Upper lobe of right lung (tissue), 1 donor: ENCODE data around the gene VENTX. TPM values are rescaled to one million over a fixed set of nuclear protein-coding genes. Genes with fewer than 3 reads are reported as not detected.

Experiments used
- ATAC-seq: fragments of 200-7000 bp; cut with Tn5 transposase; one replicate; pipeline ENCODE4 v1.9.1; 2020; ENCODE audit warnings: mild to moderate bottlenecking, moderate library complexity
- DNase-seq: peaks from one replicate; pipeline ENCODE4 v3.0.0-alpha.2; 2020
- H3K27ac ChIP-seq: fragments of 200-600 bp; one replicate; pipeline ENCODE4 v1.8.0; 2022
- H3K27me3 ChIP-seq: fragments of 200-600 bp; one replicate; pipeline ENCODE4 v1.8.0; 2022; ENCODE audit warnings: mild to moderate bottlenecking
- H3K36me3 ChIP-seq: fragments of 200-600 bp; one replicate; pipeline ENCODE4 v1.8.0; 2022
- H3K4me1 ChIP-seq: fragments of 200-600 bp; one replicate; pipeline ENCODE4 v1.8.0; 2022
- H3K4me3 ChIP-seq: fragments of 200-600 bp; one replicate; pipeline ENCODE4 v1.8.0; 2022; ENCODE audit warnings: mild to moderate bottlenecking
- H3K9me3 ChIP-seq: fragments of 200-600 bp; one replicate; pipeline ENCODE4 v1.8.0; 2022
- CTCF ChIP-seq: fragments of 200-600 bp; IDR thresholded peaks from one replicate; pipeline ENCODE4 v1.8.0; 2022; ENCODE audit warnings: antibody characterized with exemption
- intact Hi-C: fragments of 100-400 bp; cut with DNase I; formaldehyde crosslinking; loops from one replicate; pipeline ENCODE4 v1.11.0; 2022
- total RNA-seq: library from RNA; stranded (reverse); fragmentation: NEBNext Ultra II Directional; extraction: Animal tissue kit (Norgen Biotek cat#: 25700); gene quantifications from one replicate; pipeline ENCODE4 v1.2.1, GENCODE V29; 2021
- donor health status: DM: no; HTN: yes; CAD: no; lungs with severe emphysema.

Gene VENTX
- total RNA-seq, 1 donor from 2014 or later: 3.4 TPM

- intact Hi-C loops: no loop called here
- no peaks in the 10 kb centered on the region for H3K36me3 ChIP-seq
- peaks cover 40% of the 10 kb centered on the region for H3K27me3 ChIP-seq
- no peaks in the 10 kb centered on the region for H3K9me3 ChIP-seq
- DNase-seq (no peak), ATAC-seq (peak; percentile 5)
- no peak overlapping the region for H3K4me3 ChIP-seq
- no peaks in the 10 kb centered on the region for H3K4me1 ChIP-seq
- TF ChIP-seq CTCF: no peak
- no peak overlapping the region for H3K27ac ChIP-seq
Observed at GRCh38 chr10:133226251-133226808, 11.3 kb upstream of the VENTX start.

- intact Hi-C loops: no loop called here
- no peak for DNase-seq
- Histone ChIP-seq H3K4me1 (no peaks in the 10 kb centered on the region), H3K27ac (no peak overlapping the region), H3K9me3 (no peaks in the 10 kb centered on the region), H3K4me3 (no peak overlapping the region), H3K36me3 (no peaks in the 10 kb centered on the region), H3K27me3 (peaks cover 49% of the 10 kb centered on the region)
- ATAC-seq: no peak
- no peak for TF ChIP-seq CTCF
Observed at GRCh38 chr10:133227256-133227655, 10.4 kb upstream of the VENTX start.

DNA sequence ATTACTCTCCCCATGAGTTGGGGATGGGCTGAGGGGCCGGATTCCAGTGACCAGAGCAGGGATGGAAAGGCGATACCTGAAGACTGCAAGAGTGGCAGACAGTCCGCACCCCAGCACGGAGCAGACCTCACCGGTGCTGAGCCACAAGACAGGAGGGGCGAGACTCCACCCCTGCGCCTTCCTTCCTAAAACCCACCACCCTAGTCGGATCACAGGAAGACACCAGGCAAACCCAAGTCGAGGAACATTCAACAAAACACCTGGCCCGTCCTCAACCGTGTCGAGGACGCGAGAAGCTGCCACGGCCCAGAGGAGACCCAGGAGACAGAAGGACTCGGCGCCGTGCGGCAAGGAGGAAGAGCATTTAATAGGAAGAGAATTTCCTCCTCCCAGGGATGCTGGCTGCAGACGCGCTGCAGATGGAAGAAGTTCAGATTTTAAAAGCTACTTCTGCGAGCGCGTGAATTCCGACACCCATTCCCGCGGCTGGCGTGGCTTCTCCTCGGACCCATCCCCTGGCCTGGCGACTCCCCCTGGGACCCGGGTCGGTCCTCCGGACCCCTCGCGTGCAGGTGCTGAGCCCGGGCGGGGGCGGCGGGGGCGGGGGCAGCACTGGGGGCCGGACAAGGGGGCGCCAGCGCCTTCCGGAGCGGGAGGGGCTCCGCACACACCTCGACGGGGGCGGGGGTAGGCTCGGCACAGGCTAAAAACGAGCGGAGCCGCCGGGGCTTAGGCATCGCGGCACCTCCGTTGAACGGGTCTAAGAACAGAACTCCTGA lies 8.2 kb upstream of the VENTX start:
- Histone ChIP-seq H3K4me1 (no peaks in the 10 kb centered on the region), H3K36me3 (no peaks in the 10 kb centered on the region), H3K4me3 (no peak overlapping the region), H3K27me3 (peaks cover 62% of the 10 kb centered on the region), H3K9me3 (no peaks in the 10 kb centered on the region), H3K27ac (no peak overlapping the region)
- no peak for DNase-seq
- no peak for TF ChIP-seq CTCF
- intact Hi-C loops: no loop called here
- ATAC-seq: no peak

- ATAC-seq: no peak
- H3K9me3 ChIP-seq: no peaks in the 10 kb centered on the region
- no peak within 1 kb of the TSS for H3K4me3 ChIP-seq
- peaks cover 62% of the 10 kb centered on the region for H3K27me3 ChIP-seq
- no peak within 1 kb of the TSS for H3K27ac ChIP-seq
- TF ChIP-seq CTCF: no peak
- no peaks in the 10 kb centered on the region for H3K4me1 ChIP-seq
- no peaks in the 10 kb centered on the region for H3K36me3 ChIP-seq
- intact Hi-C loops: no loop called here
- no peak for DNase-seq
Observed at GRCh38 chr10:133230044-133230361, 7.7 kb upstream of the VENTX start, which contains the start of gene UTF1. TSS of gene UTF1 (plus strand) at chr10:133230217. CDS start at chr10:133230289, 72 bp downstream.

DNA sequence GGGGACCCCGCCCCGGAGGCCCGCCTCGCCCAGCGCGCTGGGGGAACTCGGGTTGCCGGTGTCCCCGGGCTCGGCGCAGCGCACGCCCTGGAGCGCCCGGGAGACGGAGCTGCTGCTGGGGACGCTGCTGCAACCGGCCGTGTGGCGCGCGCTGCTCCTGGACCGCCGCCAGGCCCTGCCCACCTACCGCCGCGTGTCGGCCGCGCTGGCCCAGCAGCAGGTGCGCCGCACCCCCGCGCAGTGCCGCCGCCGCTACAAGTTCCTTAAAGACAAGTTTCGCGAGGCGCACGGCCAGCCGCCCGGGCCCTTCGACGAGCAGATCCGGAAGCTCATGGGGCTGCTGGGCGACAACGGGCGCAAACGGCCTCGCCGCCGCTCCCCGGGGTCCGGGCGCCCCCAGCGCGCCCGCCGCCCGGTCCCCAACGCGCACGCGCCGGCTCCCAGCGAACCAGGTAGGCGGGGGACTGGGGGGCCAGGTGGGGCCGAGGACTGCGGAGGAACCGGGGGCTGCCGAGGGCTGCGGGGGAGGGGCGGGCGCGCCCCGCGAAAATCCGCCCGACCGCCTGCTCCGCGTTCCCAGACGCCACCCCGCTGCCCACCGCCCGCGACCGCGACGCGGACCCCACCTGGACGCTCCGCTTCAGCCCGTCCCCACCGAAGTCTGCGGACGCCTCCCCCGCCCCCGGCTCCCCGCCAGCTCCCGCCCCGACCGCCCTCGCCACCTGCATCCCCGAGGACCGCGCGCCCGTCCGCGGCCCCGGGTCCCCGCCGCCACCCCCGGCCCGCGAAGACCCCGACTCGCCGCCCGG lies 7.1 kb upstream of the VENTX start:
- TF ChIP-seq CTCF: no peak
- Histone ChIP-seq H3K9me3 (no peaks in the 10 kb centered on the region), H3K4me3 (no peak overlapping the region), H3K27me3 (peaks cover 66% of the 10 kb centered on the region), H3K4me1 (no peaks in the 10 kb centered on the region), H3K36me3 (no peaks in the 10 kb centered on the region), H3K27ac (no peak overlapping the region)
- intact Hi-C loops: no loop called here
- peak; percentile 81 for DNase-seq
- ATAC-seq: peak; percentile 29
